T-helper 1 cell treated with Interleukin-12 subunit alpha and Interleukin-12 subunit beta and Interleukin-4 antibody, amounts not matched to agents 30 ng/mL and 1 ng/mL, for 36 hours (primary cell): Measurements from ENCODE around the gene CLDN9. TPM values are rescaled to one million over a fixed set of nuclear protein-coding genes. Genes with fewer than 3 reads are reported as not detected.

ENCODE experiments used
- intact Hi-C: fragments of 100-400 bp; cut with micrococcal nuclease; formaldehyde crosslinking; loops from one replicate; pipeline ENCODE4 v1.15.1; 2024
- total RNA-seq: library from RNA; stranded (reverse); gene quantifications from 2 replicates; pipeline ENCODE4 v1.2.3, GENCODE V29; 2022

CLDN9 gene
- total RNA-seq, 1 donor from 2014 or later = 0.10 TPM

- intact Hi-C loops = loop anchor here (10.0 kb wide), 1 partner anchor 404 kb away; no protein-coding TSS in a partner anchor
These were observed 38.3 kb downstream of the CLDN9 start for GRCh38 chr16:3051009-3051408.

GRCh38 chr16:3051494-3051893, 38.8 kb downstream of the CLDN9 start:
- intact Hi-C loops = loop anchor here (10.0 kb wide), 1 partner anchor 403 kb away; no protein-coding TSS in a partner anchor

GRCh38 chr16:3052571-3053329, 40.0 kb downstream of the CLDN9 start:
- intact Hi-C loops = loop anchor here (10.0 kb wide), 1 partner anchor 402 kb away; no protein-coding TSS in a partner anchor

GRCh38 chr16:3053330-3053710, 40.6 kb downstream of the CLDN9 start:
- intact Hi-C loops = loop anchor here (10.0 kb wide), 1 partner anchor 401 kb away; no protein-coding TSS in a partner anchor

GRCh38 chr16:3054965-3055733, 42.4 kb downstream of the CLDN9 start:
- intact Hi-C loops = loop anchor here (1.0 to 10.0 kb wide), 4 partner anchors 9 to 1252 kb away; partner anchors contain the start of genes HCFC1R1, MMP25, THOC6 and TNFRSF12A

GRCh38 chr16:3055734-3056115, 43.0 kb downstream of the CLDN9 start:
- intact Hi-C loops = loop anchor here (1.0 to 10.0 kb wide), 4 partner anchors 9 to 1252 kb away; partner anchors contain the start of genes HCFC1R1, MMP25, THOC6 and TNFRSF12A

GRCh38 chr16:3056336-3057180, 43.8 kb downstream of the CLDN9 start:
- intact Hi-C loops = loop anchor here (5.0 to 10.0 kb wide), 3 partner anchors 34 to 1251 kb away; partner anchors contain the start of genes HCFC1R1, THOC6 and TNFRSF12A

- intact Hi-C loops = loop anchor here (2.0 to 10.0 kb wide), 5 partner anchors 17 to 1250 kb away; partner anchors contain the start of genes HCFC1R1, THOC6 and TNFRSF12A
These were observed 44.7 kb downstream of the CLDN9 start for GRCh38 chr16:3057181-3058138.

- intact Hi-C loops = loop anchor here (1.0 to 10.0 kb wide), 9 partner anchors 16 to 1249 kb away; partner anchors contain the start of genes HCFC1R1, THOC6 and TNFRSF12A
These were observed 45.7 kb downstream of the CLDN9 start for GRCh38 chr16:3058139-3059030.

- intact Hi-C loops = loop anchor here (1.0 to 10.0 kb wide), 9 partner anchors 16 to 1248 kb away; partner anchors contain the start of genes HCFC1R1, THOC6 and TNFRSF12A
These were observed 46.5 kb downstream of the CLDN9 start for GRCh38 chr16:3059041-3059722.

- intact Hi-C loops = loop anchor here (1.0 to 10.0 kb wide), 9 partner anchors 15 to 1248 kb away; partner anchors contain the start of genes HCFC1R1, THOC6 and TNFRSF12A
These were observed 47.1 kb downstream of the CLDN9 start for GRCh38 chr16:3059723-3060242.

GRCh38 chr16:3060339-3061127, 47.8 kb downstream of the CLDN9 start:
- intact Hi-C loops = no loop called here

- intact Hi-C loops = no loop called here
These were observed 49.8 kb downstream of the CLDN9 start for GRCh38 chr16:3062553-3062952.

- intact Hi-C loops = no loop called here
These were observed 51.1 kb downstream of the CLDN9 start for GRCh38 chr16:3063625-3064386.
